ENCODE results near the gene MTOR.
A peak's percentile ranks its signal among the peaks of the same experiment; 100 is the strongest.

The MTOR gene

GRCh38 chr1:11266268-11267074, 4.1 kb upstream of the MTOR start:
- H3K9me3 ChIP-seq = no peaks in the 10 kb centered on the region
- H4K20me1 ChIP-seq = no peaks in the 10 kb centered on the region
- no peaks in the 10 kb centered on the region for H3K36me3 ChIP-seq
- no peak overlapping the region for H3K9ac ChIP-seq
- TF ChIP-seq Cebpa-rat (IDR thresholded peaks at IDR 0.05) = no peak
- H3K27ac ChIP-seq = no peak overlapping the region
- H3K27me3 ChIP-seq = no peaks in the 10 kb centered on the region
- no peak overlapping the region for H3K4me3 ChIP-seq
- no peak overlapping the region for H3K4me2 ChIP-seq
- H3K4me1 ChIP-seq = peaks cover 9% of the 10 kb centered on the region

- peaks cover 87% of the 10 kb centered on the region for H3K36me3 ChIP-seq
- no peak overlapping the region for H3K9ac ChIP-seq
- no peaks in the 10 kb centered on the region for H4K20me1 ChIP-seq
- H3K4me1 ChIP-seq = peaks cover 6% of the 10 kb centered on the region
- TF ChIP-seq Cebpa-rat (IDR thresholded peaks at IDR 0.05) = no peak
- H3K9me3 ChIP-seq = no peaks in the 10 kb centered on the region
- H3K27me3 ChIP-seq = no peaks in the 10 kb centered on the region
- H3K4me3 ChIP-seq = no peak overlapping the region
- no peak overlapping the region for H3K4me2 ChIP-seq
- H3K27ac ChIP-seq = no peak overlapping the region
Measured at GRCh38 chr1:11256299-11256698, 6.1 kb downstream of the MTOR start.

GRCh38 chr1:11253226-11253625, 9.1 kb downstream of the MTOR start:
- H4K20me1 ChIP-seq = no peaks in the 10 kb centered on the region
- H3K9me3 ChIP-seq = no peaks in the 10 kb centered on the region
- no peak overlapping the region for H3K9ac ChIP-seq
- no peak overlapping the region for H3K4me2 ChIP-seq
- H3K27me3 ChIP-seq = no peaks in the 10 kb centered on the region
- H3K27ac ChIP-seq = no peak overlapping the region
- no peak overlapping the region for H3K4me3 ChIP-seq
- H3K4me1 ChIP-seq = no peaks in the 10 kb centered on the region
- H3K36me3 ChIP-seq = peaks cover 85% of the 10 kb centered on the region
- TF ChIP-seq Cebpa-rat (IDR thresholded peaks at IDR 0.05) = no peak

GRCh38 chr1:11252538-11252937, 9.8 kb downstream of the MTOR start:
- Histone ChIP-seq H3K4me1 (peaks cover 4% of the 10 kb centered on the region), H3K27me3 (no peaks in the 10 kb centered on the region), H4K20me1 (no peaks in the 10 kb centered on the region), H3K4me2 (no peak overlapping the region), H3K27ac (no peak overlapping the region), H3K4me3 (no peak overlapping the region), H3K9me3 (no peaks in the 10 kb centered on the region), H3K9ac (no peak overlapping the region), H3K36me3 (peaks cover 85% of the 10 kb centered on the region)
- no peak for TF ChIP-seq Cebpa-rat (IDR thresholded peaks at IDR 0.05)

GRCh38 chr1:11248169-11248568, 14.2 kb downstream of the MTOR start:
- no peaks in the 10 kb centered on the region for H3K9me3 ChIP-seq
- H4K20me1 ChIP-seq = no peaks in the 10 kb centered on the region
- no peak overlapping the region for H3K9ac ChIP-seq
- H3K27me3 ChIP-seq = no peaks in the 10 kb centered on the region
- peaks cover 82% of the 10 kb centered on the region for H3K36me3 ChIP-seq
- no peak overlapping the region for H3K4me3 ChIP-seq
- H3K27ac ChIP-seq = no peak overlapping the region
- no peak overlapping the region for H3K4me2 ChIP-seq
- TF ChIP-seq Cebpa-rat (IDR thresholded peaks at IDR 0.05) = no peak
- H3K4me1 ChIP-seq = peaks cover 28% of the 10 kb centered on the region

GRCh38 chr1:11245904-11246719, 16.2 kb downstream of the MTOR start:
- peak overlapping the region; percentile 39 for H3K27ac ChIP-seq
- H3K36me3 ChIP-seq = peaks cover 80% of the 10 kb centered on the region
- H4K20me1 ChIP-seq = no peaks in the 10 kb centered on the region
- H3K4me1 ChIP-seq = peaks cover 28% of the 10 kb centered on the region
- H3K4me2 ChIP-seq = peak overlapping the region; percentile 50
- no peak for TF ChIP-seq Cebpa-rat (IDR thresholded peaks at IDR 0.05)
- no peaks in the 10 kb centered on the region for H3K27me3 ChIP-seq
- H3K9me3 ChIP-seq = no peaks in the 10 kb centered on the region
- no peak overlapping the region for H3K9ac ChIP-seq
- H3K4me3 ChIP-seq = no peak overlapping the region

- no peak overlapping the region for H3K27ac ChIP-seq
- H3K4me2 ChIP-seq = no peak overlapping the region
- no peaks in the 10 kb centered on the region for H3K27me3 ChIP-seq
- TF ChIP-seq Cebpa-rat (IDR thresholded peaks at IDR 0.05) = no peak
- H3K9ac ChIP-seq = no peak overlapping the region
- peaks cover 28% of the 10 kb centered on the region for H3K4me1 ChIP-seq
- peaks cover 80% of the 10 kb centered on the region for H3K36me3 ChIP-seq
- H3K4me3 ChIP-seq = no peak overlapping the region
- no peaks in the 10 kb centered on the region for H4K20me1 ChIP-seq
- H3K9me3 ChIP-seq = no peaks in the 10 kb centered on the region
Measured at GRCh38 chr1:11245248-11245647, 17.1 kb downstream of the MTOR start.

- Histone ChIP-seq H4K20me1 (no peaks in the 10 kb centered on the region), H3K9me3 (no peaks in the 10 kb centered on the region), H3K4me3 (no peak overlapping the region), H3K4me2 (no peak overlapping the region), H3K4me1 (peaks cover 30% of the 10 kb centered on the region), H3K27ac (no peak overlapping the region), H3K27me3 (no peaks in the 10 kb centered on the region), H3K36me3 (peaks cover 96% of the 10 kb centered on the region), H3K9ac (no peak overlapping the region)
- TF ChIP-seq Cebpa-rat (IDR thresholded peaks at IDR 0.05) = no peak
Measured at GRCh38 chr1:11238311-11238710, 24.0 kb downstream of the MTOR start.

GRCh38 chr1:11237356-11237755, 25.0 kb downstream of the MTOR start:
- no peak for TF ChIP-seq Cebpa-rat (IDR thresholded peaks at IDR 0.05)
- Histone ChIP-seq H3K4me2 (peak overlapping the region; percentile 49), H3K36me3 (peaks cover 96% of the 10 kb centered on the region), H3K9ac (no peak overlapping the region), H3K4me3 (no peak overlapping the region), H3K9me3 (no peaks in the 10 kb centered on the region), H3K27me3 (no peaks in the 10 kb centered on the region), H3K27ac (0 out of 2 replicates have a peak overlapping the region, but pooled peaks have one; percentile 18), H3K4me1 (peaks cover 30% of the 10 kb centered on the region), H4K20me1 (no peaks in the 10 kb centered on the region)

- Histone ChIP-seq H3K4me3 (no peak overlapping the region), H3K9me3 (no peaks in the 10 kb centered on the region), H3K27ac (no peak overlapping the region), H3K9ac (no peak overlapping the region), H3K4me2 (no peak overlapping the region), H3K36me3 (peaks cover 96% of the 10 kb centered on the region), H4K20me1 (no peaks in the 10 kb centered on the region), H3K27me3 (no peaks in the 10 kb centered on the region), H3K4me1 (peaks cover 69% of the 10 kb centered on the region)
- no peak for TF ChIP-seq Cebpa-rat (IDR thresholded peaks at IDR 0.05)
Measured at GRCh38 chr1:11233208-11233607, 29.1 kb downstream of the MTOR start.

All from BLaER1 (cell line).